HL-60 (cell line): ENCODE results near the gene FGF12.

Experiments
- GABPA ChIP-seq: IDR thresholded peaks from 2 replicates; pipeline ENCODE4 v1.6.1; 2012; ENCODE audit warnings: low read depth
- POLR2AphosphoS5 ChIP-seq: IDR thresholded peaks from 2 replicates; pipeline ENCODE4 v1.6.1; 2012; ENCODE audit warnings: low read depth
- TF ChIP-seq, protein P1 (sequence below): IDR thresholded peaks from one replicate; pipeline ENCODE4 v1.5.1; 2011; ENCODE audit warnings: low read length, control low read depth, inconsistent platforms; ENCODE audit not compliant: insufficient read depth
- TF ChIP-seq, protein P2 (sequence below): IDR thresholded peaks from 2 replicates; pipeline ENCODE4 v1.6.1; 2012; ENCODE audit warnings: low read depth; ENCODE audit not compliant: insufficient replicate concordance

DNA sequence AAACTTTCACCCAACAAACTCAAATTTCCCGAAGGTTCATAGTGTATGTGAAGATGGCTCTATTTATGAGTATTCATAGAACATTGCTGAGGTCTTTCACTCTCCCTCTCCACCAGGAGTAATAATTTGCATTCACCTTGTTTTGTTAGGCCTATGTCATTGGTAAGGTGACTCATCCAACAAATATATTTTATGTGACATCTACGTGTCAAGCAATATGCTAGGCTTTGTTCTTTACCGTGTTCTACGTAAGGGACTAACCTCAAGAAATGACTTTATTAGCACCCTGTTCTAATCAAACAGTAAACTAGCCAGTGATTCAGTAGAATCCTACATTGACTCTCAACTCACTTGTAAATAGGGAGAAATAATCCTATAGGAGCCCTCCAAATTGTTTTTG, 334.4 kb downstream of the FGF12 start:
- TF ChIP-seq, protein P1, sequence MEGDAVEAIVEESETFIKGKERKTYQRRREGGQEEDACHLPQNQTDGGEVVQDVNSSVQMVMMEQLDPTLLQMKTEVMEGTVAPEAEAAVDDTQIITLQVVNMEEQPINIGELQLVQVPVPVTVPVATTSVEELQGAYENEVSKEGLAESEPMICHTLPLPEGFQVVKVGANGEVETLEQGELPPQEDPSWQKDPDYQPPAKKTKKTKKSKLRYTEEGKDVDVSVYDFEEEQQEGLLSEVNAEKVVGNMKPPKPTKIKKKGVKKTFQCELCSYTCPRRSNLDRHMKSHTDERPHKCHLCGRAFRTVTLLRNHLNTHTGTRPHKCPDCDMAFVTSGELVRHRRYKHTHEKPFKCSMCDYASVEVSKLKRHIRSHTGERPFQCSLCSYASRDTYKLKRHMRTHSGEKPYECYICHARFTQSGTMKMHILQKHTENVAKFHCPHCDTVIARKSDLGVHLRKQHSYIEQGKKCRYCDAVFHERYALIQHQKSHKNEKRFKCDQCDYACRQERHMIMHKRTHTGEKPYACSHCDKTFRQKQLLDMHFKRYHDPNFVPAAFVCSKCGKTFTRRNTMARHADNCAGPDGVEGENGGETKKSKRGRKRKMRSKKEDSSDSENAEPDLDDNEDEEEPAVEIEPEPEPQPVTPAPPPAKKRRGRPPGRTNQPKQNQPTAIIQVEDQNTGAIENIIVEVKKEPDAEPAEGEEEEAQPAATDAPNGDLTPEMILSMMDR: no peak
- TF ChIP-seq POLR2AphosphoS5: no peak
- TF ChIP-seq, protein P2, sequence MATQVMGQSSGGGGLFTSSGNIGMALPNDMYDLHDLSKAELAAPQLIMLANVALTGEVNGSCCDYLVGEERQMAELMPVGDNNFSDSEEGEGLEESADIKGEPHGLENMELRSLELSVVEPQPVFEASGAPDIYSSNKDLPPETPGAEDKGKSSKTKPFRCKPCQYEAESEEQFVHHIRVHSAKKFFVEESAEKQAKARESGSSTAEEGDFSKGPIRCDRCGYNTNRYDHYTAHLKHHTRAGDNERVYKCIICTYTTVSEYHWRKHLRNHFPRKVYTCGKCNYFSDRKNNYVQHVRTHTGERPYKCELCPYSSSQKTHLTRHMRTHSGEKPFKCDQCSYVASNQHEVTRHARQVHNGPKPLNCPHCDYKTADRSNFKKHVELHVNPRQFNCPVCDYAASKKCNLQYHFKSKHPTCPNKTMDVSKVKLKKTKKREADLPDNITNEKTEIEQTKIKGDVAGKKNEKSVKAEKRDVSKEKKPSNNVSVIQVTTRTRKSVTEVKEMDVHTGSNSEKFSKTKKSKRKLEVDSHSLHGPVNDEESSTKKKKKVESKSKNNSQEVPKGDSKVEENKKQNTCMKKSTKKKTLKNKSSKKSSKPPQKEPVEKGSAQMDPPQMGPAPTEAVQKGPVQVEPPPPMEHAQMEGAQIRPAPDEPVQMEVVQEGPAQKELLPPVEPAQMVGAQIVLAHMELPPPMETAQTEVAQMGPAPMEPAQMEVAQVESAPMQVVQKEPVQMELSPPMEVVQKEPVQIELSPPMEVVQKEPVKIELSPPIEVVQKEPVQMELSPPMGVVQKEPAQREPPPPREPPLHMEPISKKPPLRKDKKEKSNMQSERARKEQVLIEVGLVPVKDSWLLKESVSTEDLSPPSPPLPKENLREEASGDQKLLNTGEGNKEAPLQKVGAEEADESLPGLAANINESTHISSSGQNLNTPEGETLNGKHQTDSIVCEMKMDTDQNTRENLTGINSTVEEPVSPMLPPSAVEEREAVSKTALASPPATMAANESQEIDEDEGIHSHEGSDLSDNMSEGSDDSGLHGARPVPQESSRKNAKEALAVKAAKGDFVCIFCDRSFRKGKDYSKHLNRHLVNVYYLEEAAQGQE: no peak
- TF ChIP-seq GABPA: no peak
